T-cell (primary cell): ENCODE measurements around the gene CLP1. TPM values are rescaled to one million over a fixed set of nuclear protein-coding genes. Genes with fewer than 3 reads are reported as not detected.
"Not testable (repeated sequence)": the region's sequence is repeated elsewhere in the genome, so short reads cannot be mapped to it uniquely, and the experiment has no call there.

Source experiments
- ATAC-seq, 4 experiments: fragments of 200-7000 bp in 3 of 4; fragments of 150-1000 bp in 1 of 4; cut with Tn5 transposase; replicated peaks in 1 of 4; 1 replicate in 3 of 4; 2 replicates in 1 of 4; pipeline ENCODE4 v1.10.0; 2021; ENCODE audit warnings: moderate library complexity in 3 of 4, mild to moderate bottlenecking in 2 of 4, moderate number of reproducible peaks in 1 of 4
- CTCF ChIA-PET, 2 donors: fragments of 300-600 bp; sonication (Branson Sonifier 250); formaldehyde crosslinking; loops; one replicate each; lab custom pipeline; 2022; ENCODE audit warnings: antibody characterized with exemption in 2 of 2; lab: Charles Lee
- POLR2A ChIA-PET, 2 donors: fragments of 300-600 bp; sonication (Branson Sonifier 250); formaldehyde crosslinking; loops; one replicate each; lab custom pipeline; 2022; ENCODE audit warnings: antibody characterized with exemption in 2 of 2; lab: Charles Lee
- DNase-seq, 35 experiments: peaks; one replicate each; pipeline versions ENCODE4 v3.0.0 to v3.0.0-alpha.2; 2013 to 2023
- H3K27ac ChIP-seq: one replicate; pipeline ENCODE4 v1.5.1; 2013; ENCODE audit warnings: low read length
- H3K27me3 ChIP-seq, 2 experiments: replicated peaks in 1 of 2; 1 replicate in 1 of 2; 2 replicates in 1 of 2; pipeline versions ENCODE4 v1.6.1 to v1.7.0; 2013; ENCODE audit warnings: low read length in 1 of 2, mixed read lengths in 1 of 2; ENCODE audit not compliant: control insufficient read depth in 2 of 2, insufficient read depth in 2 of 2; ENCODE audit errors: extremely low read depth in 1 of 2
- H3K36me3 ChIP-seq, 2 donors: 1 replicate in 1 of 2; 2 replicates in 1 of 2; pipeline versions ENCODE4 v1.6.1 to v1.7.0; 2013; ENCODE audit warnings: low read length in 1 of 2; ENCODE audit not compliant: control insufficient read depth in 2 of 2, insufficient read depth in 1 of 2; ENCODE audit errors: extremely low read depth in 1 of 2
- H3K4me1 ChIP-seq, 2 experiments: 1 replicate in 1 of 2; 2 replicates in 1 of 2; pipeline versions ENCODE4 v1.6.1 to v1.7.0; 2013; ENCODE audit warnings: low read length in 2 of 2, mixed read lengths in 1 of 2; ENCODE audit not compliant: insufficient read depth in 2 of 2, control insufficient read depth in 1 of 2; ENCODE audit errors: extremely low read depth in 1 of 2
- H3K4me3 ChIP-seq, 2 donors: 1 replicate in 1 of 2; 2 replicates in 1 of 2; pipeline versions ENCODE4 v1.5.1 to v1.7.0; 2013; ENCODE audit warnings: mild to moderate bottlenecking in 2 of 2, low read length in 1 of 2, moderate library complexity in 1 of 2; ENCODE audit not compliant: control insufficient read depth in 1 of 2; ENCODE audit errors: extremely low read depth in 1 of 2
- H3K9me3 ChIP-seq: 2 replicates; pipeline ENCODE4 v1.7.0; 2013
- H3K27ac Mint-ChIP-seq, 2 donors: one replicate each; pipeline ENCODE4 v1.8.0; 2020 to 2021; ENCODE audit warnings: mild to moderate bottlenecking in 2 of 2, mixed read lengths in 2 of 2
- H3K27me3 Mint-ChIP-seq, 2 donors: one replicate each; pipeline ENCODE4 v1.8.0; 2021 to 2022; ENCODE audit warnings: mixed read lengths in 2 of 2
- H3K36me3 Mint-ChIP-seq: one replicate; pipeline ENCODE4 v1.8.0; 2021; ENCODE audit warnings: mixed read lengths
- H3K4me1 Mint-ChIP-seq, 3 donors: one replicate each; pipeline ENCODE4 v1.8.0; 2020 to 2022; ENCODE audit warnings: mixed read lengths in 3 of 3, mild to moderate bottlenecking in 1 of 3
- H3K4me3 Mint-ChIP-seq, 3 donors: one replicate each; pipeline ENCODE4 v1.8.0; 2020 to 2022; ENCODE audit warnings: mild to moderate bottlenecking in 3 of 3, mixed read lengths in 3 of 3, moderate library complexity in 3 of 3
- H3K9me3 Mint-ChIP-seq, 3 donors: one replicate each; pipeline ENCODE4 v1.8.0; 2020 to 2022; ENCODE audit warnings: mixed read lengths in 3 of 3
- WGBS: methylation state at CpG from one replicate; pipeline ENCODE4 v1.1.5; 2013; ENCODE audit warnings: missing lambda C conversion rate; ENCODE audit not compliant: insufficient coverage; 5-methylcytosine and 5-hydroxymethylcytosine counted together
- total RNA-seq, 35 experiments: library from RNA in 6 of 35; stranded (reverse) in 6 of 35; fragments of 120-200 nt in 1 of 35; gene quantifications; one replicate each; pipeline versions ENCODE4 v1.2.1 to v1.2.4 and lab custom pipeline; 2013 to 2026

The CLP1 gene
- total RNA-seq, 5 donors from 2014 or later (not counting 1 experiment from before 2014, with no cell fraction given): 14.3 to 16.0 (median 14.5) TPM

DNA sequence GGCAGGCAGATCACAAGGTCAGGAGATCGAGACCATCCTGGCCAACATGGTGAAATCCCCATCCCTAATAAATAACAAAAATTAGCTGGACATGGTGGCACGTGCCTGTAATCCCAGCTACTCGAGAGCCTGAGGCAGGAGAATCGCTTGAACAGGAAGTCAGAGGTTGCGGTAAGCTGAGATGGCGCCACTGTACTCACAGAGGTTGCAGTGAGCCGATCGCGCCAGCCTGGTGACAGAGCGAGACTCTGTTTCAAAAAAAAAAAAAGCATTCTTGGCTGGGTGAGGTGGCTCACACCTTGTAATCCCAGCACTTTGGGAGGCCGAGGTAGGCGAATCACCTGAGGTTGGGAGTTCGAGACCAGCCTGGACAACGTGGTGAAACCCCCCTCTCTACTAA is 5.3 kb upstream of the CLP1 start:
- CTCF ChIA-PET: interaction anchor here (1.0 to 1.3 kb wide), 4 partner anchors 11 to 307 kb away, joined by 3 to 6 read pairs (median 4); partner anchors contain the start of gene MED19 (in 1 of the 2)
- ATAC-seq, POLR2A ChIA-PET, H3K27ac ChIP-seq, H3K9me3 Mint-ChIP-seq, H3K36me3 Mint-ChIP-seq, H3K36me3 ChIP-seq, H3K9me3 ChIP-seq: not testable (repeated sequence)
- Mint-ChIP-seq H3K27me3 (peaks cover 13 to 22% of the 10 kb centered on the region in 2 donors), H3K27ac (peak overlapping the region; percentile 39 to 55), H3K4me3 (peak overlapping the region; percentile 59 to 64 (median 63)), H3K4me1 (peaks cover 46 to 57% (median 47%) of the 10 kb centered on the region in 3 donors)
- DNase-seq: peak in 16 of 35 experiments; percentile 25 to 53 (median 38)
- WGBS: 83% methylated on average over 7 of the region's 14 CpGs
- peak overlapping the region in 1 of 2 donors; percentile 14 for H3K4me3 ChIP-seq
- H3K27me3 ChIP-seq: peaks cover 9 to 27% of the 10 kb centered on the region in 2 experiments
- peaks cover 21 to 39% of the 10 kb centered on the region in 2 experiments for H3K4me1 ChIP-seq

DNA sequence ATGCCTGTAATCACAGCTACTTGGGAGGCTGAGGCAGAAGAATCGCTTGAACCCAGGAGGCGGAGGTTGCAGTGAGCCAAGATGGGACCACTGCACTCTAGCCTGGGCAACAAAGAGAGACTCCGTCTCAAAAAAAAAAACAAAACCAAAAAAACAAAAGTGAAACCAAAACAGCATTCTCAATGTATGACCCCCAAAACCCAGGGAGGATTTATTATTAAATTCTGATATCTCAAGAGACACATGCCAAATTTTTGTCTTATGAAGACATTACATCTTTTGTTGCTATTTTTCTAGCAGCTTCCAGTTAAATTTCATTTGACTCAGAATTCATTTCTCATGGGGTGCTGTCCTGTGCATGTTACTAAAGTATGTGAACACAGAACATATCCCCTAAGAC is 4.9 kb upstream of the CLP1 start:
- peak overlapping the region; percentile 59 to 64 (median 63) for H3K4me3 Mint-ChIP-seq
- H3K27ac Mint-ChIP-seq: peak overlapping the region; percentile 39 to 55
- Histone ChIP-seq H3K4me3 (peak overlapping the region in 1 of 2 donors; percentile 14), H3K27ac (no peak overlapping the region), H3K4me1 (peaks cover 20 to 38% of the 10 kb centered on the region in 2 experiments), H3K27me3 (peaks cover 9 to 22% of the 10 kb centered on the region in 2 experiments), H3K36me3 (no peaks in the 10 kb centered on the region), H3K9me3 (no peaks in the 10 kb centered on the region)
- peaks cover 45 to 57% (median 47%) of the 10 kb centered on the region in 3 donors for H3K4me1 Mint-ChIP-seq
- H3K9me3 Mint-ChIP-seq: no peaks in the 10 kb centered on the region
- no peaks in the 10 kb centered on the region for H3K36me3 Mint-ChIP-seq
- CTCF ChIA-PET: interaction anchor here in 1 of 2 donors (1.0 to 1.9 kb wide), 3 partner anchors 9 to 307 kb away, joined by 3 to 6 read pairs (median 5); no protein-coding TSS in a partner anchor
- ATAC-seq: no peak
- DNase-seq: no peak
- POLR2A ChIA-PET: no interaction called here
- no CpG with 5 or more reads among the region's 3 CpGs for WGBS
- peaks cover 9 to 18% of the 10 kb centered on the region in 2 donors for H3K27me3 Mint-ChIP-seq

DNA sequence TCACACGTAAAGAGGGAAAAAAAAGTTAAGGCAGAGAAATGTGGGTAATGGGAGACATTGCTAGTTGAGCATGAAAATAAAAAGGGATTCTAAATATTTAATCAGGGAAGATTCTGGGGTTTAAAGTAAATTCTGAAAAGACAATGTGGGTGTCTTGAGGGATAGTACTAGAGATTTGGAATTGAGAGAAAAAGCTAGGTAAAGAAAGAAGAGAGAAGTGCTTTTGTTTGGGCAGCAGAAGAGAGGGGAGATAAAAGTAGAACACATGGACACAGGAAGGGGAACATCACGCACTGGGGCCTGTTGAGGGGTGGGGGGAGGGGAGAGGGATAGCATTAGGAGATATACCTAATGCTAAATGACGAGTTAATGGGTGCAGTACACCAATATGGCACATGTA is 4.4 kb upstream of the CLP1 start:
- 83% methylated on average over 2 of the region's 3 CpGs for WGBS
- peak overlapping the region; percentile 9 to 44 for H3K27ac Mint-ChIP-seq
- H3K36me3 Mint-ChIP-seq: peaks cover under 1% of the 10 kb centered on the region
- Histone ChIP-seq H3K27ac (no peak overlapping the region), H3K27me3 (peaks cover 7 to 17% of the 10 kb centered on the region in 2 experiments), H3K9me3 (no peaks in the 10 kb centered on the region), H3K36me3 (no peaks in the 10 kb centered on the region), H3K4me3 (no peak overlapping the region), H3K4me1 (peaks cover 19 to 37% of the 10 kb centered on the region in 2 experiments)
- ATAC-seq: no peak
- POLR2A ChIA-PET: no interaction called here
- peaks cover 45 to 55% (median 46%) of the 10 kb centered on the region in 3 donors for H3K4me1 Mint-ChIP-seq
- peaks cover 4 to 13% of the 10 kb centered on the region in 2 donors for H3K27me3 Mint-ChIP-seq
- no peaks in the 10 kb centered on the region for H3K9me3 Mint-ChIP-seq
- no peak for DNase-seq
- CTCF ChIA-PET: interaction anchor here in 1 of 2 donors (1.9 to 2.5 kb wide), 2 partner anchors 9 to 12 kb away, joined by 6 read pairs; no protein-coding TSS in a partner anchor
- H3K4me3 Mint-ChIP-seq: peak overlapping the region in 1 of 3 donors; percentile 64

DNA sequence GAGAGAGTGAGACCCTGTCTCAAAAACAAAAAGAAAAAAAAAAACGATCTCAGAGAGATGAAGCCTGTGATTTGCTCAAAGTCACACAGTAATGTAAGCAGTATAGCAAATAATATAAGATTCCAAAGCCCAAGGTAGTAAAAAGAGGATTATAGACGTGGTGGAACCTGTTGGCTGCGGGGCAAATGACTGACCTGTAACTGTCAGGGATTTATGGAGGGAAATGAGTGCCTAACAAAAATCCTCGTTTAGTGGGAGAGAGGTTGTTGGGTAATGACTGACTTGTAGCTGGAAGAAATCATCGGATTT is 723 bp upstream of the CLP1 start:
- Mint-ChIP-seq H3K4me1 (peaks cover 34 to 45% (median 45%) of the 10 kb centered on the region in 3 donors), H3K27me3 (no peaks in the 10 kb centered on the region), H3K27ac (peak overlapping the region; percentile 95 to 97), H3K36me3 (peaks cover 22% of the 10 kb centered on the region), H3K4me3 (peak overlapping the region; percentile 63 to 99 (median 87)), H3K9me3 (no peaks in the 10 kb centered on the region)
- Histone ChIP-seq H3K27ac (peak overlapping the region; percentile 90), H3K4me3 (peak overlapping the region in 1 of 2 donors; percentile 70), H3K4me1 (peaks cover 5 to 32% of the 10 kb centered on the region in 2 experiments), H3K27me3 (no peaks in the 10 kb centered on the region), H3K36me3 (peaks cover 5 to 25% of the 10 kb centered on the region in 2 donors), H3K9me3 (no peaks in the 10 kb centered on the region)
- POLR2A ChIA-PET: interaction anchor here in 1 of 2 donors (0.5 to 0.7 kb wide), 3 partner anchors 52 to 113 kb away, joined by 3 to 7 read pairs (median 3); partner anchors contain the start of gene UBE2L6
- ATAC-seq (no peak), DNase-seq (no peak)
- 27% methylated on average over 3 of the region's 5 CpGs for WGBS
- CTCF ChIA-PET: interaction anchor here (0.9 to 2.4 kb wide), 3 partner anchors 12 to 89 kb away, joined by 3 to 16 read pairs (median 8); partner anchors contain the start of gene UBE2L6 (in 1 of the 2)

DNA sequence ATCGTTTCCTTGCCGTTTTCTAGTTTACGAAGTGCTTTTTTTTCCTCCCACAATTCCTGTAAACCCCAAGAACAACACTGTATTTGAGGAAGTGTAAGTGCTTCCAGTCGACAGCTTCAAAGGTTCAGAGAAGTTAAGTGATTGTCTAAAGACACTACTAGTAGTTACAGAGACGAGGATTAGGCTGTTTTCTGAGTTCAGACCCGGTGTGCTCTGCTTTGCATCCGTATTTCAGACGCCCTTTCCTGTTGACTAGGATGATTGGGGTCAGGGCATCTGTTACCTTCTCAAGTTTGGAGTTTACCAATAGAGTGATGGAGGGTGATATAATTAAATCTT is 430 bp downstream of the CLP1 start:
- Histone ChIP-seq H3K27me3 (no peaks in the 10 kb centered on the region), H3K4me3 (peak overlapping the region; percentile 70 to 91), H3K36me3 (peaks cover 5 to 35% of the 10 kb centered on the region in 2 donors), H3K9me3 (no peaks in the 10 kb centered on the region), H3K27ac (peak overlapping the region; percentile 90), H3K4me1 (peaks cover 5 to 25% of the 10 kb centered on the region in 2 experiments)
- ChIA-PET POLR2A (interaction anchor here in 1 of 2 donors (1.0 kb wide), 1 partner anchor 9 kb away, joined by 4 read pairs; no protein-coding TSS in a partner anchor), CTCF (interaction anchor here (0.7 to 2.4 kb wide), 2 partner anchors 9 to 14 kb away, joined by 4 to 16 read pairs; partner anchors contain the start of gene YPEL4 (in 1 of the 2))
- Mint-ChIP-seq H3K27me3 (no peaks in the 10 kb centered on the region), H3K4me1 (peaks cover 38 to 46% (median 41%) of the 10 kb centered on the region in 3 donors), H3K9me3 (no peaks in the 10 kb centered on the region), H3K4me3 (peak overlapping the region; percentile 87 to 99 (median 97)), H3K36me3 (peaks cover 30% of the 10 kb centered on the region), H3K27ac (peak overlapping the region; percentile 95 to 97)
- peak in 1 of 4 experiments; percentile 15 for ATAC-seq
- WGBS: 0% methylated on average over 3 of the region's 8 CpGs
- peak in 1 of 35 experiments; percentile 26 for DNase-seq

DNA sequence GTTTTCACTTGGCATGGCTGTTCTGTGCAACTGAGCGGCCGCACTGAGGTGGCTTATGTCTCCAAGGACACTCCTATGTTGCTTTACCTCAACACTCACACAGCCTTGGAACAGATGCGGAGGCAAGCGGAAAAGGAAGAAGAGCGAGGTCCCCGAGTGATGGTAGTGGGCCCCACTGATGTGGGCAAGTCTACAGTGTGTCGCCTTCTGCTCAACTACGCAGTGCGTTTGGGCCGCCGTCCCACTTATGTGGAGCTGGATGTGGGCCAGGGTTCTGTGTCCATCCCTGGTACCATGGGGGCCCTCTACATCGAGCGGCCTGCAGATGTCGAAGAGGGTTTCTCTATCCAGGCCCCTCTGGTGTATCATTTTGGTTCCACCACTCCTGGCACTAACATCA is 2.1 kb downstream of the CLP1 start:
- H3K4me3 Mint-ChIP-seq: peak overlapping the region in 1 of 3 donors; percentile 87

More for the DNA sequence above, 2.1 kb downstream of the CLP1 start:
- POLR2A ChIA-PET: interaction anchor here in 1 of 2 donors (0.6 kb wide), 1 partner anchor 29 kb away, joined by 3 read pairs; no protein-coding TSS in a partner anchor
- WGBS: 90% methylated on average over 6 of the region's 14 CpGs
- no peak overlapping the region for H3K27ac Mint-ChIP-seq
- no peak overlapping the region for H3K4me3 ChIP-seq
- peaks cover 33 to 43% (median 41%) of the 10 kb centered on the region in 3 donors for H3K4me1 Mint-ChIP-seq
- no peaks in the 10 kb centered on the region for H3K27me3 ChIP-seq
- CTCF ChIA-PET: interaction anchor here in 1 of 2 donors (0.5 to 0.6 kb wide), 2 partner anchors 55 to 57 kb away, joined by 3 to 4 read pairs; no protein-coding TSS in a partner anchor
- no peaks in the 10 kb centered on the region for H3K9me3 ChIP-seq
- peaks cover 30% of the 10 kb centered on the region for H3K36me3 Mint-ChIP-seq
- no peak for ATAC-seq
- no peak overlapping the region for H3K27ac ChIP-seq
- H3K9me3 Mint-ChIP-seq: no peaks in the 10 kb centered on the region
- DNase-seq: no peak
- no peaks in the 10 kb centered on the region for H3K27me3 Mint-ChIP-seq
- peaks cover 5 to 25% of the 10 kb centered on the region in 2 experiments for H3K4me1 ChIP-seq
- peaks cover 5 to 37% of the 10 kb centered on the region in 2 donors for H3K36me3 ChIP-seq
